Right kidney (tissue), 9 donors: Measurements from ENCODE around the gene VPREB3.
A peak's percentile ranks its signal among the peaks of the same experiment; 100 is the strongest.

ENCODE experiments used
- DNase-seq: peaks from one replicate; pipeline ENCODE4 v3.0.0-alpha.2; 2016
- long read RNA-seq, 8 donors: transcript quantifications; one replicate each; lab custom pipeline, GENCODE V29; 2026

Gene VPREB3, protein sequence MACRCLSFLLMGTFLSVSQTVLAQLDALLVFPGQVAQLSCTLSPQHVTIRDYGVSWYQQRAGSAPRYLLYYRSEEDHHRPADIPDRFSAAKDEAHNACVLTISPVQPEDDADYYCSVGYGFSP
- long read RNA-seq, donor 1, result 0 reads
- long read RNA-seq, donor 2, result 0 reads
- long read RNA-seq, donor 3, result 0 reads
- long read RNA-seq, donor 4, result 0 reads
- long read RNA-seq, donor 5, result 0 reads
- long read RNA-seq, donor 6, result 0 reads
- long read RNA-seq, donor 7, result 0 reads
- long read RNA-seq, donor 8, result 0 reads

DNA sequence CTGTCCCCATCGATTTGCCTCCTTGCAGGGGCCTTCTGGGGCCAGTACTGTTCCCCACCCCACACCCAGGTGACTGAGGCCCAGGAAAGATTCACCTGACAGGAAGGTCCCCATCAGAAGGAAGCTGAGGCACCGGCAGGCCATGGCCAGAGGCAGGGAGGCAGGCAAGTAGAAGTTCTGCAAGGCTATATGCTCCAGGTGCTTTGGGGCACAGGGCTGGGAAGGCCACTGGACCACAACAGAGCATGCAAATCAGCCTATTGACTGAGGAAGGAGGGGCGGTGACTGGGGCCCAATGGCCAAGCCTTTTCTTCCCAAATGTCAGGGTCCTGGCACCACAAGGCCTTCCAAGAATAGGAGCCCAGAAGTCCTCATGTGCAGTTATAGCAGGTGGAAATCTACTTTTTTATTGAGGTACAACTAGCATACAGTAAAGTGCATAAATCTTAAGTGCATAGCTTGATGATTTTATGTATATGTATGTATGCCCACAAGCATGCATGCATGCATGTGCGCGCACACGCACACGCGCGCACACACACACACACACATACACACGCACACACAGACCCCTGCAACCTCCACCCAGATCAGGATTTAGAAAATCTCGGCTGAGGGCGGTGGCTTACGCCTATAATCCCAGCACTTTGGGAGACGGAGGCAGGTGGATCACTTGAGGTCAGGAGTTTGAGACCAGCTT, at the start of gene VPREB3:
TSS of gene VPREB3 (minus strand) at position 206 of the 700 bp plus-strand sequence. CDS start at position 144, 62 bp downstream.
- DNase-seq, result no peak

DNA sequence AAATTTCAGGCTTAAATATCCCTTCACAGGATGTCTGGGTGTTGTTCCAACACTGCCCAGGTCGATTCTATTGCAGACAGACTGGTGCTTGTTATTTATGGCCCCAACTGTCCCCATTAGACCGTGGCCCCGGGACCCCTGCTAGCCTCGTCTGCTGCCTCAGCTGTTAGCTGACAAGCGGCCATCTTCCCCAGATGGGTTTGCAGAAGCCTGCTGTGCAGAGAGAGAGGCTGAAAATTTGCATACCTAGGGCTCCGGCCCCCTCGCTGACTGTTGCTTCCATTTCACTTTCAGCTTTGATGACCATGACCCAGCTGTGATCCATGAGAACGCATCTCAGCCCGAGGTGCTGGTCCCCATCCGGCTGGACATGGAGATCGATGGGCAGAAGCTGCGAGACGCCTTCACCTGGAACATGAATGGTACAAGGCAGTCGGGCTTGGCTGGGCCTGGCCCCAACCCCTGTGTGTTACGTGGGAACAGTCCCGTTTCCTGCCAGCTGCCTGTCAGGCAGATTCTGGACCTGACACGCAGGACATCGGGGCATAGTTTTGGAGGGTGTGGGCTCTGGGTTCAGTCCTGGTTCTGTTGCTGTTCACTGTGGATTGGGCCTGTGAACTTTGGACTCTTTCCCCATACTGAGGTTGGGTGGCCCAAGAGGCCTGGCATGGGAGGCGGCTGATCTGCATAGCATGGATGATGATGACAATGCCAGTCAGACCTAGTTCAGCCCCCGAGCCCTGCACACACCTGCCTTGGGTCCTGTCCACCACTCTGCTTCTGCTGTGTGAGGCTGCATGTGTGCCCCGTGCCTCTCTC, 49.0 kb upstream of the VPREB3 start:
- no peak for DNase-seq

DNA sequence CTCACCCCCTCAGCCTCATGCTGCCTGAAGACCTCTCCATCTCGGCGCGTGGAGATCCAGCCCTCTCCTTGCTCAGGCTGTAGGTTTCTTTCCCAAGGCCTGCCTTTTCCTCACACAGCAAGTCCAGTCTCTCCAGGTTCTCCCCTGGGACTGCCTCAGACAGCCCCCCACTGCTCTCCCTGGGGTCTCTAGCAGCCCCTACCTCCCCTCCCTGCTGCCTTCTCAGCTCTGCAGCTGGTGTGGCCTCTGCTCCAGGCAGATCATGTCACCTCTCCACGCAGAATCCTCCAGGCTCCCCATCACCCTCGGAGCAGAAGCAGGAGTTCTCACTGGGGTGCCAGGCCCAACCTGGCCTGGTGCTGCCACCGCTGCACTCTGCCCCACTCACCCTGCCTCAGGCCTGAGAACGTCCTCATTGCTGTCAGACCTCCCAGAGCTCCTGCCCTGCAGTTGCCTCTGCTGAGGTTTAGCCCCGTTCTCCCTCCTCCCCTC, 47.7 kb upstream of the VPREB3 start:
- no peak for DNase-seq

DNA sequence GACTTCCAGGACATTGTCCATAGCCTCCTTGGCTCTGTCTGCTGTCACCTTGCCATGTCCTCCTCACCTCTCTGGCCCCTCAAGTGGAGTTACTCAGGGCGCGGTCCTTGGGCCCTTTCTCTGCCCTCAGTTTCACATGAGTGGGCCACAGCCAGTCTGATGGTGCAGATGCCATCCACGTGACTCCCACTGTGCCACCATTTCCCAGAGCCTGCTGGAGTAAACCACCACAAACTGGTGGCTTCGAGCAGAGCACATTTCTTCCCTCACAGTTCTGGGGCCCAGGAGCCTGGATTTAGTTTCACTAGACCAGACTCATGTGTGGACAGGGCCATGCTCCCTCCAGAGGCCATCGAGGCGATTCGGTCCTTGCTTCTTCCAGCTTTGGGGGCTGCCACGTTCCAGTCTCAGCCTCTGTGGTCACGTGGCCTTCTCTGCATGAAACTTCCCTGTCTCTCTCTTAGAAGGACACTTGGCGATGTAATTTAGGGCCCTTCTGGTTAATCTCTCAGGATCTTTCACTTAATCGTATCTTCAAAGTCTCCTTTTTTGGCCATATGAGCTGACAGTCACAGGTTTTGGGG, 47.1 kb upstream of the VPREB3 start:
- DNase-seq, result no peak

DNA sequence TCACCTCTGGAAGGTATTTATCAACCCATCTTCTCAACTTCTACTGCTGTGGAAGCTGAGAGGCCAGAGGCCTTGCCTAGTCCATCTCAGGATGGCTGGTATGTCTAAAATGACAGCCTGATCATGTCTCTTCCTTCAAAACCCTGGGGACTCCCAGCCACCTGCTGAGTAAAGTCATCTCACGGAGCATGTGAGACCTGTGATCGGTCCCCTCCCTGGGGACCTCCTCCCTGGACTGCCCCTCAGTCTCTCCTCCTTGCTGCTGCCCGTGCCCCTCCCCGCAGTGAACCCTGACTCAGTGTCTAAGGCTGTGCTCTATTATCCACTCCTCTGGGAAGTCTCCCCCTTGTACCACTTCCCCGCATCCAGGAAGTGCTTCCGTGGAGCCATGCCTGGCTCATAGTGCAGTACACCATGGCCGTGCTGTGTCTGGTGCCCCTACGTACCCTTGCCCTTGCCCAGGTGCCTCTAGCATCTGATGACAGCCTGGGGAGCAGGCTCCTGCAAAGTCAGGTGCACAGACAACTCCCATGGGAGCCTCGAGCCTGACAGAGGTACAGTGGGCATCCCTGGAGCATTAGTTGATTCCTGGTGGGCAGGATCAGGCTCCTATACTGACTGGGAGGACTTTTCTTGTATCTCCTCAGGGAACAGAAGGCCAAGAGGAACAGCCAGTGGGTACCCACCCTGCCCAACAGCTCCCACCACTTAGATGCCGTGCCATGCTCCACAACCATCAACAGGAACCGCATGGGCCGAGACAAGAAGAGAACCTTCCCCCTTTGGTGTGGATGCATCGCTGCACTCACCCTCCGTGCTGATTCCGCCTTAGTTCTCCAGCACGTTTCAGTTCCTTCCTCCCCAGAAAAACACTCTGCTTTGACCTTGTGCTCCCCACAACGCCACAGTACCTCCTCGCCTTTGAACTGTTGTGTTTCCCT, 46.3 kb upstream of the VPREB3 start:
- DNase-seq, result no peak

DNA sequence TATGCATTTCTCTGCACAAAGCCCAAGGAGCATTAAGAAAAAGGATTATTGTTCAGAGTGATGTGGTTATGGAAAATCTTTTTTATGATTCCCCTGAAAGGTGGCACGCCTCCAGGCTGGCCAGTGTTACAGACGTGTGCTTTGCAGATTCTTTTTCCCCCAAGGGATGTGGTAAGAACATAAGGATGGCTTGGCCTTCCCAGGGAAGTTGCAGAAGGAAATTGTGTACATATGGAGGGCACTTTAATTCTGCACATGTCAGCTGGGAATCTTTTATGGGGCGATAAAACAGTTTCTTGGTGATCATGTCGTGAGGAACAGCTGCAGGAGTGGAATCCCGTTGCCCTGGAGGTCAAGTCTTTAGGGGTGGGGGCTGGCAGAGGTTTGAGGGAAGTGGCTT, 42.2 kb upstream of the VPREB3 start:
- DNase-seq, result no peak

DNA sequence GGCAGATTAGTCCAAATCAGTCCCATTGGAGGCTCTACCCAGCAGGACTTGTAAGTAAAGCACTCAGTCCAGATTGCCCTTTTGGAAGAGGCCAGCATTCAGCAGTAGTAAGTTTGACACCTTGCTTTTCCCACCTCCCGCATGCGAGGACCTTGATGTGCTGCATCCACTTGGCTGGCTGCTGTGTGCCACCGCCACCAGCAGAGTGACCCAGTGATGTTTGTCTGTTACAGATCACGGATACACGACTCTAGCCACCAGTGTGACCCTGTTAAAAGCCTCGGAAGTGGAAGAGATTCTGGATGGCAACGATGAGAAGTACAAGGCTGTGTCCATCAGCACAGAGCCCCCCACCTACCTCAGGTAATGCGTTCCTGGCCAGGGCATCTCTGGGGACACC, 39.1 kb upstream of the VPREB3 start:
- no peak for DNase-seq

DNA sequence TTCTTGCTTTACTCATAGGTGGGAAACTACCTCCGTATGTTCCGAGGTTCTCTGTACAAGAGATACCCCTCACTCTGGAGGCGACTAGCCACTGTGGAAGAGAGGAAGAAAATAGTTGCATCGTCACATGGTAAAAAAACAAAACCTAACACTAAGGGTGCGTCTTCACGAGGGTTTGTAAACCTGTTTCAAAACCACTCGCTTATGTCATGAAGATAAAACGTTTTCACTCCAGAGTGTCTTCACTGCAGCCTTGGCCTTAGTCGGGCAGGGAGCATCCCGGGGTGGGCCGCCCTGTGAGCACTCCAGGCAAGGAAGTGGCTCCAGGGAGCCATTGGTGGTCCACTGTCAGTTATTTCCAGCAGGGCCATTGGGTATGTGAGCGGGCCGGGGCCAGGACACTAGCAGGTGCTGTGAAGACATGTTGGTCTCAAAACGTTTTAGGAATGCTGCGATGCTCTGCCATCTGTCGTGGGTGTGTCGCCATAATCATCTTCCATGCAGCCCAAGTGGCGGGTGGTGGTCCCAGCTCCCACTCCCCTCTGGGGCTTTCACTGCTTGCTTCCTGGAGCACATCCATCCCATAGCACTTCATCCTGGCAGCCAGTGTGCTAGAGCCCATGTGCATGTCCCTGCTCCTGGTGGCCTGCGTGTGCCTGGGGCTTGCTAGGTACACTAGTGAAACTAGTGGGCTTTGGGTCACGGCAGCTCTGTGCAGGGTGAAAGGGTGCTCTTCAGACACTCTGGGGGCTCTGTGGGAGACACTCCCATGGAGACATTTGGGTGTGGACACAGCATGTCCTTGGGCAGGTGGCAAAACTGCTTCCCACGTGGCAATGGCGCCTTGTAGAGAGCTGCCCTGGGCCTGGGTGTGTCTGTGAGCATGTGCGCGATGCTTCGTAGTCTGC, 37.8 kb upstream of the VPREB3 start:
- no peak for DNase-seq

DNA sequence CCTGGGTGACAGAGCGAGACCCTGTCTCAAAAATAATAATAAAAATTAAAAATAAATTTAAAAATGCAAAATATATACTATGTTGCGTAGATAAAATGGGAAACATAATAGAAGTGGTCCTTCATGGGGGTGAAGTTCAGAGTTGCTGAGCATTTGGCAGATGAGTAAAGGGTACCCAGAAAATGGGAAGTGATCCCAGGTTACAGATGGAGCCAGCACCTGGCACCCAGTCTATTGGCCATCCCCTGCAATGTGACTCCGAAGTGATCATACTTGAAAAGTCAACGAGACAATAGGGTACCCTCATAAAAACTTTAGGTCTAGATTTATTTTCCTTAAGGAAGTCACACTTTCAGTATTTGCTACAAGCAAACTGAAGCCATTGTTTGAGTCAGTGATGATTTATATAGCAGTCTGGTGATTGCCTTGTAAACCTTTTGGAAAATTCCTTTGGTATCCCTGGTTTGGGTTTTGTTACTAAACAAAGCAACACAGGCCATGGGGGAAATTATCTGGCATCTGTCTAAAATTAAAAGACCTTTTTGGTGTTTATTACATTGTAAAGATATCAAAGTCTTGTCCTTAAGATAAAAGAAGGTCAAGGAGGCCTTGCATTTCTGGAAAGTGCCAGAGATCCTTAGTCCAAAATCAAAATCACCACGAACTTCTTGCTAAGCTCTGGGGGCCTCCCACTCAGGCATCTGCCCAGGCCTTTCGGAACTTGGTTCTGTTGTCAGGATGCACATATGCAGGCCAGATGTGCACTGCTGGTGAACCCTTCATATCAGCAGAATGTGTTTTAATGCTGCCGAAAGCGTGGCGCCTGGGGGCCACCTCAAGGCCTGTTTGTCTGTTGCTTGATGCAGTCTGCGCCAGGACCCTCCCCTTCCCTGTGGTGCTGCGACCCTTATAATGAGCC, 36.9 kb upstream of the VPREB3 start:
- DNase-seq, result no peak

DNA sequence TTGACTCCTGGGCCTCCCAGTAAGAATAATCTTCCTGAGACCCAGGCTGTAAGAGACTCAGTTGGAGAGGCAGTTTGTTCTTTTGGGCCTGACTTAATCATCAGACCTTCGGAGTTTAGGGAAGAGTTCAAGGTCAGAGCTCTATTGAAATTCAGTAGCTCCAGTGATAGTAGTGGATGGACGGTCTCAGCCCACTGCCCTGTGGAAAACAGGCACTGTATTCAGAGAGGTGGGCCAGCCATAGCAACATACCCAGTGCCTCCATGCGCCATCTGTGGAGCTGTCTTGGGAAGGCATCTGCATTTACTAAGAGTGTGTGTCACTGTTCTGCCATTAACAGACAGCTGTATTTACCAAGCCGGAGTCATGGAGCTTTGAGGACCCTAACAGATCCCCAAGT, 35.4 kb upstream of the VPREB3 start:
- no peak for DNase-seq

DNA sequence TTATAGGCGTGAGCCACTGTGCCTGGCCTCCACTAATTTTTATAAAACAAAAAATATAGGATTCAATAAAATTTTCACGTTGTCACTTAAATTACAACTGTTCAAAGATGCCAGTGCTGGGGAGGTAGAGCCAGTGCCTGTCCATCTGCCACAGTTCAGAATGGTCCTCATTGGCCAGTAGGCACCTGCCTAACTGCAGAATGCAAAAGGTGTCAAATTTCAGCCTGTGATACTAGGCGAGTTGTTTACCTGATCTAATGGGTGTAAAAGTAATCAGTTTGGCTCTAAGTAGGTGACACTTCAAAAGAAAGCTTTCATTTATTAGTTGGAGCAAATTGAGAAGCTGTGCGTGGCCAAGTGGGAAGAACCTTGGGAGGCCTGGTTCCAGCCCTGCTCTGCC, 34.9 kb upstream of the VPREB3 start:
- no peak for DNase-seq

DNA sequence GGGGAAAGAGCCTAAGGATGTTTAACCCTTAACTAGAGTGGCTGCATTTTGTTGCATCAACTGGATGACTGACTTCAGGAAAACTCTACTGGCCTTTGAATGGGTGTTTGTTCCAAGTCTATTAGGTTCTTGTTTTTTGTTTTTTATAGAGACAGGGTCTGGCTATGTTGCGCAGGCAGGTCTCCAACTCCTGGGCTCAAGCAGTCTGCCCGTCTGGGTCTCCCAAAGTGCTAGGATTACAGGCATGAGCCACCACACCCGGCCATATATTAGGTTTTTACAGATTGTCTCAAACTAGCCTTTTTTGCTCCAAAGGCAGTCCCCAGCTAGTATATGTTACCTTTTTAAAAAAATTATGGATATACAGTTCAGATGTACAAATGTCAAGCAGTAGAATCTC, 33.7 kb upstream of the VPREB3 start:
- DNase-seq, result no peak

DNA sequence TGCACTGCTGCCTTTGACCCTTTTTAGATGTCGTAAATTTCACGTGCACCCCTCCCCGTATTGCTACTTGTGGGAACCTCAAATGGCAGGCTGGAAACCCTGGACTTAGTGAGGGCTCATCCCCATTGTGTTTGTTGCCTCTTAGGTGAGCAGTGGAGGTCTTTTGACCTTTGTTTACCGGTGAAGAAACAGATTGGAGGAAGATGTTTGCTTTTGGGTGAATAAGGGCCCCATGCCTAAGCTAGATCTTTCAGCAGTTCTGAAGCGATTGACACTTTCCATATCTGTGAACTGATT, 33.3 kb upstream of the VPREB3 start:
- DNase-seq, result no peak

DNA sequence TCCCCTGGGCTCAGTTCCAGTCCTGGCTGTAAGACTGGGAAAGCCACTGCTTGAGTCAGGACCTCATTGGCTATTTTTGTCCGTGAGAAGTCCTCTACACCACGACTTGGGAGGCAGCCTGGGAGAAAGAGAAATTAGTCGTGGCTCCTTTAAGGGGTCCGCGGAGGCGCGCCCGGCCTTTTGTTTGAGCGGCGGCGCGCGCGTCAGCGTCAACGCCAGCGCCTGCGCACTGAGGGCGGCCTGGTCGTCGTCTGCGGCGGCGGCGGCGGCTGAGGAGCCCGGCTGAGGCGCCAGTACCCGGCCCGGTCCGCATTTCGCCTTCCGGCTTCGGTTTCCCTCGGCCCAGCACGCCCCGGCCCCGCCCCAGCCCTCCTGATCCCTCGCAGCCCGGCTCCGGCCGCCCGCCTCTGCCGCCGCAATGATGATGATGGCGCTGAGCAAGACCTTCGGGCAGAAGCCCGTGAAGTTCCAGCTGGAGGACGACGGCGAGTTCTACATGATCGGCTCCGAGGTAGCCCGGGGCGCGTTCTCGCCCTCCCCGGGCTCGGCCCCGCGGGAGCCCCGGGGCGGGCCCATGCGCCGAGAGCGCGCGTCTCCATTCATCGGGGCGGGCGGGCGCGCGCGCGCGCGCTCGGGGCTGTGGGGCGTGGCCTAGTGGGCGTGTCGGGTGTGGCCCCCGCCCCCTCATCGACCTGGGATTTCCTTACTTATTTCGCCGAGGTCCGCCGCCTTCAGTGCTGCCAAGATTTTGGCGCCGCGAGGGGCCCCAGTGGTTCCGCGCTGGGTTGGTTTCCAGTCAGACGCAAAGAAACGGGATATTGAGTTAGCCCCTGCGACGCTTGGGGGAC, 32.8 kb upstream of the VPREB3 start, which contains the start of gene SMARCB1:
TSS of gene SMARCB1 (plus strand) at position 215 of the 848 bp plus-strand sequence. CDS start at position 419, 204 bp downstream.
- peak; percentile 96 for DNase-seq

DNA sequence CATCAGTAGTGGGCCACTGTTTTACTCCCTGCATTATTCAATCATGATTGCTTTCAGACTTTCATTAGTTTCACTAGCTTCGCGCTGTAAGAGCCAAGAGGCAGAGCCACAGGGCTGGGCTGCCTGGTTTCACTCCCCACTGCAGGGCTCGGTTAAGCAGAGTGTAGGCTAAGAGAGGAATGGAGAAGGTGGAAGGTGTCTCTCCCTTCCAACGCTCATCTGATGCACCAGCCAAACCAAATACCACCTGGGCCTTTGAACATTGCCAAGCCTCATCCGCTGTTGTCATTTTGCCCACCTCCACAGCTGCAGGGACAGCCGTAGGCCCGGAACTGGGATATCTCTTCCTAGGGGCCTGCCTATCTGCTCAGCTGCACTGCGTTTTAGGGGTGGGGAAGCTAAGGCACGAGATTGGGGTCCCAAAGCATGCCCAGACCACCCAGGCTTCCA, 32.1 kb upstream of the VPREB3 start:
- no peak for DNase-seq

DNA sequence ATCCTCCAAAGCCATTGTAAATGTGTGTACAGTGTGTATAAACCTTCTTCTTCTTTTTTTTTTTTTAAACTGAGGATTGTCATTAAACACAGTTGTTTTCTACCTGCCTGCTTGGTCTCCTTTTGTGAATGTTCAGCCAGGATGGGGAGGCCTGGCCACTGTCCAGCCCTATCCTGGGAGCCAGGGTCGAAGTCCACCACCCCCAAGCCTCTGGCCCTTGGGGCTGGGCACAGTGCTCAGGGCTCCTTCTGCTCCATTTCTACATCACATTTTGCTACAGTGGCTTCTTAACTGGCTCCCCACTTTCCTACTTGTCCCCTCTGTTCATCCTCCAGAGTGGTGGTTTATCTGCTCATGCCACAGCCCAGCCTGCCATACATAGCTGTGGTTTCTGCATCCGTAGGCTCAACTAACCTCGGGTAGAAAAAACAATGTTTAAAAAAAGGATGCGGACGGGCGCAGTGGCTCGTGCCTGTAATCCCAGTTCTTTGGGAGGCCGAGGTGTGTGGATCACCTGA, 30.0 kb upstream of the VPREB3 start:
- no peak for DNase-seq

DNA sequence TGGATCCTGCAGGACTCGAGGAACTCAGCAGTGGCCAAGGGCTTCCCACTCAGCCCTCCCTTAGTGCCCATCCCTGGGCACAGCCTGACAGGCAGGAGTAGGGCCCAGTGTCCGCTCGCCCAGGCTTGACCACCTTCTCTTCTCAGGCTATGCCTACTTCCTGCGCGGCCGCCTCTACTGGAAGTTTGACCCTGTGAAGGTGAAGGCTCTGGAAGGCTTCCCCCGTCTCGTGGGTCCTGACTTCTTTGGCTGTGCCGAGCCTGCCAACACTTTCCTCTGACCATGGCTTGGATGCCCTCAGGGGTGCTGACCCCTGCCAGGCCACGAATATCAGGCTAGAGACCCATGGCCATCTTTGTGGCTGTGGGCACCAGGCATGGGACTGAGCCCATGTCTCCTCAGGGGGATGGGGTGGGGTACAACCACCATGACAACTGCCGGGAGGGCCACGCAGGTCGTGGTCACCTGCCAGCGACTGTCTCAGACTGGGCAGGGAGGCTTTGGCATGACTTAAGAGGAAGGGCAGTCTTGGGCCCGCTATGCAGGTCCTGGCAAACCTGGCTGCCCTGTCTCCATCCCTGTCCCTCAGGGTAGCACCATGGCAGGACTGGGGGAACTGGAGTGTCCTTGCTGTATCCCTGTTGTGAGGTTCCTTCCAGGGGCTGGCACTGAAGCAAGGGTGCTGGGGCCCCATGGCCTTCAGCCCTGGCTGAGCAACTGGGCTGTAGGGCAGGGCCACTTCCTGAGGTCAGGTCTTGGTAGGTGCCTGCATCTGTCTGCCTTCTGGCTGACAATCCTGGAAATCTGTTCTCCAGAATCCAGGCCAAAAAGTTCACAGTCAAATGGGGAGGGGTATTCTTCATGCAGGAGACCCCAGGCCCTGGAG, 29.3 kb upstream of the VPREB3 start:
- DNase-seq, result no peak
